HG03469 (cell line): ENCODE measurements around the gene PRKD2.
"Not testable (repeated sequence)": the region's sequence is repeated elsewhere in the genome, so short reads cannot be mapped to it uniquely, and the experiment has no call there.

Experiments used
- ATAC-seq: cut with Tn5 transposase; IDR thresholded peaks from one replicate; pipeline ENCODE4 v1.9.1; 2021; ENCODE audit warnings: mild to moderate bottlenecking, moderate library complexity, moderate number of reproducible peaks; ENCODE audit not compliant: unreplicated experiment

Gene PRKD2

GRCh38 chr19:46717034-46717715 is at the start of gene PRKD2:
Gene PRKD2 (minus strand): TSS chr19:46717114. CDS start chr19:46716370, 744 bp downstream.
- ATAC-seq, result no peak

GRCh38 chr19:46764817-46765291 is 47.9 kb upstream of the PRKD2 start:
- ATAC-seq, result no peak

- no peak for ATAC-seq
Observed at GRCh38 chr19:46762245-46762890, 45.5 kb upstream of the PRKD2 start.

- ATAC-seq, result no peak
Observed at GRCh38 chr19:46761418-46761831, 44.5 kb upstream of the PRKD2 start.

- not testable (repeated sequence) for ATAC-seq
Observed at GRCh38 chr19:46760897-46761296, 44.0 kb upstream of the PRKD2 start.

- no peak for ATAC-seq
Observed at GRCh38 chr19:46760363-46760762, 43.4 kb upstream of the PRKD2 start.

GRCh38 chr19:46759817-46760333 is 43.0 kb upstream of the PRKD2 start:
- no peak for ATAC-seq

GRCh38 chr19:46759206-46759605 is 42.3 kb upstream of the PRKD2 start:
- no peak for ATAC-seq

GRCh38 chr19:46756544-46756888 is 39.6 kb upstream of the PRKD2 start:
- no peak for ATAC-seq

- no peak for ATAC-seq
Observed at GRCh38 chr19:46755853-46756543, 39.1 kb upstream of the PRKD2 start.

GRCh38 chr19:46755077-46755852 is 38.4 kb upstream of the PRKD2 start:
- ATAC-seq, result no peak

GRCh38 chr19:46753420-46754155 is 36.7 kb upstream of the PRKD2 start:
- no peak for ATAC-seq

- ATAC-seq, result no peak
Observed at GRCh38 chr19:46748325-46749109, 31.6 kb upstream of the PRKD2 start.

GRCh38 chr19:46746281-46747057 is 29.6 kb upstream of the PRKD2 start, which contains the start of gene STRN4:
Gene STRN4 (minus strand): TSS chr19:46746450. CDS start chr19:46746430, 20 bp downstream.
- ATAC-seq, result no peak

- ATAC-seq, result no peak
Observed at GRCh38 chr19:46745521-46746280, 28.8 kb upstream of the PRKD2 start, which contains the start of gene FKRP. Gene FKRP (plus strand): TSS chr19:46746057. CDS start chr19:46755451, 9,394 bp downstream.

GRCh38 chr19:46745030-46745429 is 28.1 kb upstream of the PRKD2 start:
- ATAC-seq, result no peak

GRCh38 chr19:46744005-46744691 is 27.2 kb upstream of the PRKD2 start:
- no peak for ATAC-seq
